SK-N-MC (cell line): ENCODE results near the gene PDCD11.

Source experiments
- EZH2 ChIP-seq: fragments of 200-600 bp; sonication (generic); IDR thresholded peaks from one replicate; pipeline ENCODE4 v1.6.1; 2017; ENCODE audit warnings: antibody characterized with exemption
- POLR2AphosphoS5 ChIP-seq: IDR thresholded peaks from 2 replicates; pipeline ENCODE4 v1.6.1; 2012; ENCODE audit warnings: mild to moderate bottlenecking, low read depth, low read length, borderline replicate concordance

DNA sequence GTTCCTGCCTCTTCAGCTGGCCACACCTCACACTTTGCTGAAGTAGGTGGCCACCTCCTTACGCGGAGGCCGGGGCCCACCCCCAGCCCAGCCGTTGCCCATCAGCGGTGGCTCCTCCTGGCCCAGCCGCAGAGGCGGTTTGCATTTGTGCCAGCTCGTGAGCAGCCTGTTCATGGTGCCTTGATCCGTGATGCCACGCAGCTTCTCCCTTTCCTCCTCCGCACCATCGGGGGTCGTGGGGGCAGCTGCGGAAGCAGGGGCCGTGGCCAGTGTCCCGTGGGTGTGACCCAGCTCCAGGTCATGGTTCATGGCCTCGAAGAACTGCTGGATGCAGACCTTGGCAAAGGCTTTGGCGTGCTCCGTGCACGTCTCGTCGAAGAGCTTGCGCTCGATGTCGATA is 58.8 kb downstream of the PDCD11 start:
- TF ChIP-seq EZH2 (no peak), POLR2AphosphoS5 (no peak)
